Measurements from ENCODE around the gene CDKL4. TPM values are rescaled to one million over a fixed set of nuclear protein-coding genes. Genes with fewer than 3 reads are reported as not detected.
"Not testable (repeated sequence)": the region's sequence is repeated elsewhere in the genome, so short reads cannot be mapped to it uniquely, and the experiment has no call there.

The CDKL4 gene
- total and polyA plus RNA-seq, 4 donors, result 0.88 to 1.3 TPM; not detected in 2

GRCh38 chr2:39178756-39179155 is 65.0 kb downstream of the CDKL4 start:
- DNase-seq, result no peak
- H3K4me1 ChIP-seq (ENCODE audit: control insufficient read depth in 1 of 2, insufficient read depth in 2 of 2, low read length in 2 of 2), result no peaks in the 10 kb centered on the region
- WGBS, 2 donors, result 91 to 94% methylated on average over 4 of the region's 4 CpGs
- no peaks in the 10 kb centered on the region for H3K36me3 ChIP-seq (ENCODE audit: control insufficient read depth in 1 of 2, insufficient read depth in 2 of 2, low read length in 1 of 2)
- no peak overlapping the region for H3K27ac ChIP-seq (ENCODE audit: low read depth in 1 of 2, low read length in 2 of 2)
- no peaks in the 10 kb centered on the region for H3K9me3 ChIP-seq (ENCODE audit: control insufficient read depth, low read length)
- ATAC-seq (ENCODE audit: low FRiP score), result no peak
- intact Hi-C loops (cut with DNase I), result no loop called here
- no peak overlapping the region for H3K4me3 ChIP-seq (ENCODE audit: low read length in 2 of 2)
- H3K27me3 ChIP-seq (ENCODE audit: control insufficient read depth in 1 of 2, insufficient read depth in 2 of 2, low read length in 1 of 2), result no peaks in the 10 kb centered on the region

- intact Hi-C loops (cut with DNase I), result no loop called here
- Histone ChIP-seq H3K27me3 (ENCODE audit: control insufficient read depth in 1 of 2, insufficient read depth in 2 of 2, low read length in 1 of 2) (no peaks in the 10 kb centered on the region), H3K4me1 (ENCODE audit: control insufficient read depth in 1 of 2, insufficient read depth in 2 of 2, low read length in 2 of 2) (no peaks in the 10 kb centered on the region), H3K9me3 (ENCODE audit: control insufficient read depth, low read length) (no peaks in the 10 kb centered on the region), H3K36me3 (ENCODE audit: control insufficient read depth in 1 of 2, insufficient read depth in 2 of 2, low read length in 1 of 2) (no peaks in the 10 kb centered on the region), H3K27ac (ENCODE audit: low read depth in 1 of 2, low read length in 2 of 2) (no peak overlapping the region), H3K4me3 (ENCODE audit: low read length in 2 of 2) (no peak overlapping the region)
- no peak for DNase-seq
- ATAC-seq (ENCODE audit: low FRiP score), result no peak
- WGBS, 2 donors, result 72 to 85% methylated on average over 4 of the region's 4 CpGs
Observed at GRCh38 chr2:39176997-39177396, 66.8 kb downstream of the CDKL4 start.

GRCh38 chr2:39175026-39175812 is 68.6 kb downstream of the CDKL4 start:
- ATAC-seq (ENCODE audit: low FRiP score) (no peak), DNase-seq (no peak)
- WGBS, 2 donors, result 79 to 81% methylated on average over 5 of the region's 5 CpGs
- no peaks in the 10 kb centered on the region for H3K9me3 ChIP-seq (ENCODE audit: control insufficient read depth, low read length)
- intact Hi-C loops (cut with DNase I), result no loop called here
- no peak overlapping the region for H3K27ac ChIP-seq (ENCODE audit: low read depth in 1 of 2, low read length in 2 of 2)
- no peak overlapping the region for H3K4me3 ChIP-seq (ENCODE audit: low read length in 2 of 2)
- no peaks in the 10 kb centered on the region for H3K36me3 ChIP-seq (ENCODE audit: control insufficient read depth in 1 of 2, insufficient read depth in 2 of 2, low read length in 1 of 2)
- H3K4me1 ChIP-seq (ENCODE audit: control insufficient read depth in 1 of 2, insufficient read depth in 2 of 2, low read length in 2 of 2), result no peaks in the 10 kb centered on the region
- no peaks in the 10 kb centered on the region for H3K27me3 ChIP-seq (ENCODE audit: control insufficient read depth in 1 of 2, insufficient read depth in 2 of 2, low read length in 1 of 2)

GRCh38 chr2:39174022-39174421 is 69.7 kb downstream of the CDKL4 start:
- H3K9me3 ChIP-seq (ENCODE audit: control insufficient read depth, low read length), result no peaks in the 10 kb centered on the region
- no peak overlapping the region for H3K4me3 ChIP-seq (ENCODE audit: low read length in 2 of 2)
- H3K36me3 ChIP-seq (ENCODE audit: control insufficient read depth in 1 of 2, insufficient read depth in 2 of 2, low read length in 1 of 2), result no peaks in the 10 kb centered on the region
- H3K27ac ChIP-seq (ENCODE audit: low read depth in 1 of 2, low read length in 2 of 2), result no peak overlapping the region
- ATAC-seq (ENCODE audit: low FRiP score), result no peak
- intact Hi-C loops (cut with DNase I), result no loop called here
- 96 to 97% methylated on average over 8 of the region's 8 CpGs for WGBS, 2 donors
- no peaks in the 10 kb centered on the region for H3K27me3 ChIP-seq (ENCODE audit: control insufficient read depth in 1 of 2, insufficient read depth in 2 of 2, low read length in 1 of 2)
- DNase-seq, result no peak
- no peaks in the 10 kb centered on the region for H3K4me1 ChIP-seq (ENCODE audit: control insufficient read depth in 1 of 2, insufficient read depth in 2 of 2, low read length in 2 of 2)

GRCh38 chr2:39172047-39172706 is 71.6 kb downstream of the CDKL4 start:
- H3K4me1 ChIP-seq (ENCODE audit: control insufficient read depth in 1 of 2, insufficient read depth in 2 of 2, low read length in 2 of 2); H3K4me3 ChIP-seq (ENCODE audit: low read length in 2 of 2); ATAC-seq (ENCODE audit: low FRiP score); H3K9me3 ChIP-seq (ENCODE audit: control insufficient read depth, low read length); intact Hi-C loops (cut with DNase I); H3K36me3 ChIP-seq (ENCODE audit: control insufficient read depth in 1 of 2, insufficient read depth in 2 of 2, low read length in 1 of 2); DNase-seq; H3K27ac ChIP-seq (ENCODE audit: low read depth in 1 of 2, low read length in 2 of 2); H3K27me3 ChIP-seq (ENCODE audit: control insufficient read depth in 1 of 2, insufficient read depth in 2 of 2, low read length in 1 of 2): not testable (repeated sequence)
- 94 to 96% methylated on average over 10 of the region's 10 CpGs for WGBS, 2 donors

GRCh38 chr2:39171621-39172020 is 72.1 kb downstream of the CDKL4 start:
- Histone ChIP-seq H3K4me1 (ENCODE audit: control insufficient read depth in 1 of 2, insufficient read depth in 2 of 2, low read length in 2 of 2) (no peaks in the 10 kb centered on the region), H3K27me3 (ENCODE audit: control insufficient read depth in 1 of 2, insufficient read depth in 2 of 2, low read length in 1 of 2) (no peaks in the 10 kb centered on the region), H3K4me3 (ENCODE audit: low read length in 2 of 2) (no peak overlapping the region), H3K27ac (ENCODE audit: low read depth in 1 of 2, low read length in 2 of 2) (no peak overlapping the region), H3K36me3 (ENCODE audit: control insufficient read depth in 1 of 2, insufficient read depth in 2 of 2, low read length in 1 of 2) (no peaks in the 10 kb centered on the region), H3K9me3 (ENCODE audit: control insufficient read depth, low read length) (no peaks in the 10 kb centered on the region)
- 94 to 96% methylated on average over 7 of the region's 7 CpGs for WGBS, 2 donors
- ATAC-seq (ENCODE audit: low FRiP score), result no peak
- DNase-seq, result no peak
- intact Hi-C loops (cut with DNase I), result no loop called here

GRCh38 chr2:39164089-39164488 is 79.7 kb downstream of the CDKL4 start:
- 32 to 34% methylated on average over 4 of the region's 4 CpGs for WGBS, 2 donors
- no peaks in the 10 kb centered on the region for H3K36me3 ChIP-seq (ENCODE audit: control insufficient read depth in 1 of 2, insufficient read depth in 2 of 2, low read length in 1 of 2)
- H3K9me3 ChIP-seq (ENCODE audit: control insufficient read depth, low read length), result no peaks in the 10 kb centered on the region
- no peaks in the 10 kb centered on the region for H3K27me3 ChIP-seq (ENCODE audit: control insufficient read depth in 1 of 2, insufficient read depth in 2 of 2, low read length in 1 of 2)
- DNase-seq (peak in 1 of 2 donors; percentile 59), ATAC-seq (ENCODE audit: low FRiP score) (peak; percentile 46)
- intact Hi-C loops (cut with DNase I), result loop anchor here (5.0 kb wide), 2 partner anchors 42 to 63 kb away; partner anchors contain the start of gene SOS1 (in 1 of the 2)
- H3K4me3 ChIP-seq (ENCODE audit: low read length in 2 of 2), result no peak overlapping the region
- H3K27ac ChIP-seq (ENCODE audit: low read depth in 1 of 2, low read length in 2 of 2), result no peak overlapping the region
- peaks cover 0 to 4% of the 10 kb centered on the region in 2 donors for H3K4me1 ChIP-seq (ENCODE audit: control insufficient read depth in 1 of 2, insufficient read depth in 2 of 2, low read length in 2 of 2)

- peaks cover 0 to 4% of the 10 kb centered on the region in 2 donors for H3K4me1 ChIP-seq (ENCODE audit: control insufficient read depth in 1 of 2, insufficient read depth in 2 of 2, low read length in 2 of 2)
- ATAC-seq (ENCODE audit: low FRiP score), result no peak
- no peaks in the 10 kb centered on the region for H3K27me3 ChIP-seq (ENCODE audit: control insufficient read depth in 1 of 2, insufficient read depth in 2 of 2, low read length in 1 of 2)
- WGBS, 2 donors, result 3 to 6% methylated on average over 3 of the region's 3 CpGs
- no peaks in the 10 kb centered on the region for H3K9me3 ChIP-seq (ENCODE audit: control insufficient read depth, low read length)
- intact Hi-C loops (cut with DNase I), result loop anchor here (5.0 kb wide), 2 partner anchors 39 to 66 kb away; partner anchors contain the start of gene SOS1 (in 1 of the 2)
- H3K27ac ChIP-seq (ENCODE audit: low read depth in 1 of 2, low read length in 2 of 2), result peak overlapping the region in 1 of 2 donors; percentile 69
- no peak for DNase-seq
- no peak overlapping the region for H3K4me3 ChIP-seq (ENCODE audit: low read length in 2 of 2)
- no peaks in the 10 kb centered on the region for H3K36me3 ChIP-seq (ENCODE audit: control insufficient read depth in 1 of 2, insufficient read depth in 2 of 2, low read length in 1 of 2)
Observed at GRCh38 chr2:39160982-39161381, 82.8 kb downstream of the CDKL4 start.

GRCh38 chr2:39159283-39159682 is 84.5 kb downstream of the CDKL4 start:
- intact Hi-C loops (cut with DNase I), result no loop called here
- WGBS, 2 donors, result 97 to 98% methylated on average over 2 of the region's 2 CpGs
- H3K4me1 ChIP-seq (ENCODE audit: control insufficient read depth in 1 of 2, insufficient read depth in 2 of 2, low read length in 2 of 2), result peaks cover 2 to 4% of the 10 kb centered on the region in 2 donors
- no peaks in the 10 kb centered on the region for H3K27me3 ChIP-seq (ENCODE audit: control insufficient read depth in 1 of 2, insufficient read depth in 2 of 2, low read length in 1 of 2)
- H3K9me3 ChIP-seq (ENCODE audit: control insufficient read depth, low read length), result no peaks in the 10 kb centered on the region
- H3K27ac ChIP-seq (ENCODE audit: low read depth in 1 of 2, low read length in 2 of 2), result no peak overlapping the region
- H3K36me3 ChIP-seq (ENCODE audit: control insufficient read depth in 1 of 2, insufficient read depth in 2 of 2, low read length in 1 of 2), result no peaks in the 10 kb centered on the region
- no peak for DNase-seq
- ATAC-seq (ENCODE audit: low FRiP score), result no peak
- H3K4me3 ChIP-seq (ENCODE audit: low read length in 2 of 2), result no peak overlapping the region
